ENCODE results near the gene SFXN1.
"Not testable (repeated sequence)": the region's sequence is repeated elsewhere in the genome, so short reads cannot be mapped to it uniquely, and the experiment has no call there.

Gene SFXN1

GRCh38 chr5:175478384-175479124 is at the start of gene SFXN1:
Gene SFXN1 (plus strand): TSS chr5:175478560. CDS start chr5:175492104, 13,544 bp downstream.
- DNase-seq (ENCODE audit: low read depth): peak; percentile 60

- no peak for DNase-seq (ENCODE audit: low read depth)
Measured at GRCh38 chr5:175434800-175435199, 43.6 kb upstream of the SFXN1 start.

GRCh38 chr5:175436359-175436758 is 42.0 kb upstream of the SFXN1 start:
- DNase-seq (ENCODE audit: low read depth): no peak

GRCh38 chr5:175438234-175438857 is 40.0 kb upstream of the SFXN1 start:
- DNase-seq (ENCODE audit: low read depth): no peak

GRCh38 chr5:175443514-175444059 is 34.8 kb upstream of the SFXN1 start:
- no peak for DNase-seq (ENCODE audit: low read depth)

GRCh38 chr5:175444060-175444904 is 34.1 kb upstream of the SFXN1 start, which contains the start of gene DRD1:
Gene DRD1 (minus strand): TSS chr5:175444182. CDS start chr5:175443099, 1,083 bp downstream.
- DNase-seq (ENCODE audit: low read depth): peak; percentile 14

- DNase-seq (ENCODE audit: low read depth): no peak
Measured at GRCh38 chr5:175444905-175445456, 33.4 kb upstream of the SFXN1 start.

GRCh38 chr5:175446378-175446777 is 32.0 kb upstream of the SFXN1 start:
- not testable (repeated sequence) for DNase-seq (ENCODE audit: low read depth)

- DNase-seq (ENCODE audit: low read depth): no peak
Measured at GRCh38 chr5:175447571-175447970, 30.8 kb upstream of the SFXN1 start.

GRCh38 chr5:175448276-175448675 is 30.1 kb upstream of the SFXN1 start:
- DNase-seq (ENCODE audit: low read depth): no peak

- no peak for DNase-seq (ENCODE audit: low read depth)
Measured at GRCh38 chr5:175452166-175452565, 26.2 kb upstream of the SFXN1 start.

- not testable (repeated sequence) for DNase-seq (ENCODE audit: low read depth)
Measured at GRCh38 chr5:175454338-175454737, 24.0 kb upstream of the SFXN1 start.

GRCh38 chr5:175456105-175456742 is 22.1 kb upstream of the SFXN1 start:
- no peak for DNase-seq (ENCODE audit: low read depth)

- no peak for DNase-seq (ENCODE audit: low read depth)
Measured at GRCh38 chr5:175457466-175457865, 20.9 kb upstream of the SFXN1 start.

GRCh38 chr5:175460126-175460525 is 18.2 kb upstream of the SFXN1 start:
- DNase-seq (ENCODE audit: low read depth): no peak

GRCh38 chr5:175460552-175460951 is 17.8 kb upstream of the SFXN1 start:
- DNase-seq (ENCODE audit: low read depth): no peak

GRCh38 chr5:175461370-175461769 is 17.0 kb upstream of the SFXN1 start:
- no peak for DNase-seq (ENCODE audit: low read depth)

- DNase-seq (ENCODE audit: low read depth): no peak
Measured at GRCh38 chr5:175463641-175464040, 14.7 kb upstream of the SFXN1 start.

GRCh38 chr5:175464074-175464941 is 14.1 kb upstream of the SFXN1 start:
- peak; percentile 45 for DNase-seq (ENCODE audit: low read depth)

- no peak for DNase-seq (ENCODE audit: low read depth)
Measured at GRCh38 chr5:175464942-175465233, 13.5 kb upstream of the SFXN1 start.

GRCh38 chr5:175465282-175465681 is 13.1 kb upstream of the SFXN1 start:
- no peak for DNase-seq (ENCODE audit: low read depth)

Measured in stimulated activated CD8-positive, alpha-beta memory T cell treated with anti-CD3 and anti-CD28 coated beads, Interleukin-12 subunit alpha, Interleukin-12 subunit beta, amount 100 ng/mL, for 1 hour (primary cell).